Fibroblast of the aortic adventitia (primary cell): Measurements from ENCODE around the gene SKOR2. TPM values are rescaled to one million over a fixed set of nuclear protein-coding genes. Genes with fewer than 3 reads are reported as not detected.
A peak's percentile ranks its signal among the peaks of the same experiment; 100 is the strongest.

Source experiments
- DNase-seq: peaks from one replicate; pipeline ENCODE4 v3.0.0-alpha.2; 2010; ENCODE audit warnings: low read depth
- H3K4me3 ChIP-seq: 2 replicates; pipeline ENCODE4 v1.5.1; 2011; ENCODE audit warnings: low read depth, mild to moderate bottlenecking, control low read depth, low read length, moderate library complexity
- CTCF ChIP-seq: IDR thresholded peaks from 2 replicates; pipeline ENCODE4 v1.5.1; 2011; ENCODE audit warnings: mild to moderate bottlenecking, low read length, control low read depth, inconsistent platforms; ENCODE audit not compliant: insufficient read depth
- total RNA-seq: library from RNA; depleted of rRNA; stranded (reverse); fragments of >200 nt; gene quantifications from 2 replicates; pipeline ENCODE4 v1.2.3, GENCODE V29; 2012; ENCODE audit warnings: low replicate concordance

The SKOR2 gene
- total RNA-seq, 1 donor: not detected

DNA sequence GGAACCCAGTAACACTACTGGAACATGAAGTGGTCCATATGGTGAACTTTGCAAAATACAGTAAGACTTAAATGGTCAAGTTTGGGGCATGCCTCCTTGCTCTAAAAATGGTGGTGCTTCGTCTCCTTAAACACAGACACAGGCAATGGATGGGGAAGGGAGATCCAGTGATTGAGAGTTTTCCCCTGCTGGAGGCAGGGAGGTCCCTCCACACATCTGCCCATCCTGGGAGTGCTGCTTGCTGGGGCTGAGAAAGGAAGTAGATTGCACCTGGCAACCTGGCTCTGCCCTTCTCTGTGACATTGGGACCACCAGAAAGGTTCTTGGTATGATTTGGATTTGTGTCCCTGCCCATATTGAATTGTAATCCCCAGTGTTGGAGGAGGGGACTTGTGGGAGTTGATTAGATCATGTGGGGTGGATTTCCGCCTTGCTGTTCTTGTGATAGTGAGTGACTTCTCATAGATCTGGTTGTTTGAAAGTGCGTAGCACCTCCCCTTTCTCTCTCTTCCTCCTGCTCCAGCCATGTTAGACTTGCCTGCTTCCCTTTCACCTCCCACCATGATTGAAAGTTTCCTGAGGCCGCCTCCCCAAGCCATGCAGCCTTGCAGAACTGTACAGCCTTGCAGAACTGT is 35.4 kb upstream of the SKOR2 start:
- DNase-seq: no peak
- TF ChIP-seq CTCF: no peak
- H3K4me3 ChIP-seq: no peak overlapping the region

DNA sequence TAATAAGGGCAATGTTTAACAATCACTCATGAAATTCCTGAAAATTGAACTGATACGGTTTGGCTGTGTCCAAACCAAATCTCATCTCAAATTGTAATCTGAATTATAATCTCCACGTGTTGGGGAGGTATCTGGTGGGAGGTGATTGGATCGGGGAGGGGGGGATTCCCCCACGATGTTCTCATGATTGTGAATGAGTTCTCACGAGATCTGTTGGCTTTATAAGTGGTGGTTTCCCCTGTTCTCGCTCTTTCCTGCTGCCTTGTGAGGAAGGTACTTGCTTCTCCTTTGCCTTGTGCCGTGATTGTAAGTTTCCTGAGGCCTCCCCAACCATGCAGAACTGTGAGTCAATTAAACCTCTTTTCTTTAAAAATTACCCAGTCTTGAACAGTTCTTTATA is 34.0 kb upstream of the SKOR2 start:
- no peak overlapping the region for H3K4me3 ChIP-seq
- no peak for DNase-seq
- no peak for TF ChIP-seq CTCF

DNA sequence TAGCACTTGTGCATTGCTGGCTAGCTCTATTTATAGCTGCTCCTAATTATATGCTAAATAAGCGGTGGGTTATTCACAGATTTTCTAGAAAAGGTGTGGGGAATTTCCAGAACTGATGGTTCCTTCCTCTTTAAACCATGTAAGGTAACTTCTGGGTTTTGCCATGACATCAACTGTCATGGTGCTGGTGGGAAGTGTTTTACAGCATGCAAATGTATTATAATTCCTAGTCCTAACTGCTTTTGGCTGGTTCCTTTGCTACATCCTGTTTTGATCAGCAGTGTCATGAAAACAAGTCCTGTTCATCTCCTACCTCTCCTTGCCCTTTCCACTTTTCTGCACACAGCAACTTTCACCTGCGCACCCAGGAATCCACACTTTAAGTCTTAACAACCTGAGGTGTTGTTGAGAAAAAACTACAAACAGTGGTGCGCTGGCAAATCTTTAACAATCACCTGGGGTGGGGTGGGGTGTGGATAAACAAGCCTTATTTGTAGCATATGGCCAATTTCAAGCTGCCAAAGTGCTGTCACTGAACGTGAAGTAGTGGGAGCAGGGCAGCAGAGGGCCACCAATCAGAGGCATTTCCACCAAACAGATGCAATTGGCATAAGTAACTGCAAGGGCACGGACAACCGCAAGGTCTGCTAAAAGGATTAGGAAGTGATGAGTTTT is 33.4 kb upstream of the SKOR2 start:
- no peak for TF ChIP-seq CTCF
- DNase-seq: no peak

DNA sequence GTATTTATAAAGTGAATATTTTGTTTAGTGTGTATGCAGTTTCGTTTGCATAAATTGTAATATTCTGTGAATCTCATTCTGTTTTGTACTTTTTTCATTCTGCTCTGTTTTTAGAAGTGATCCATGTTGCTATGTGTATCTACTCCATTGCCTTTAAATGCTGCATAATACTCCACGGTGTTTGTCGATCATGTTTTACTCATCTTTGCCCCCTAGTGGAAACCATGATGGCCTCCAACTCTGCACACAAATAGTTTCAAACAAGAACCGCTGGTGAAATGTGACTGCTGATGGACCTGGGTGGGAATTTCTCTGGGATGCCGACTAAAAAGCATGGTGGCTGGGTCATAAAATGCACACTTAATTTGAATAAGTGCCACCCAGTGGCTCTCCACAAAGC is 32.0 kb upstream of the SKOR2 start:
- DNase-seq: peak; percentile 35
- H3K4me3 ChIP-seq: no peak overlapping the region
- peak; percentile 59 for TF ChIP-seq CTCF

More for the DNA sequence above, 33.4 kb upstream of the SKOR2 start:
- H3K4me3 ChIP-seq: no peak overlapping the region

- TF ChIP-seq CTCF: no peak
- DNase-seq: no peak
- H3K4me3 ChIP-seq: no peak overlapping the region
Measured at GRCh38 chr18:47280121-47280520, 28.7 kb upstream of the SKOR2 start.

GRCh38 chr18:47274961-47275360 is 23.5 kb upstream of the SKOR2 start:
- no peak for DNase-seq
- H3K4me3 ChIP-seq: no peak overlapping the region
- TF ChIP-seq CTCF: no peak
